HepG2 (cell line): ENCODE results near the gene NXT2. TPM values are rescaled to one million over a fixed set of nuclear protein-coding genes. Genes with fewer than 3 reads are reported as not detected.

Source experiments
- ATAC-seq: fragments of 200-7000 bp; cut with Tn5 transposase; 3 replicates; pipeline ENCODE4 v1.9.1; 2020; ENCODE audit warnings: mild to moderate bottlenecking, moderate library complexity
- BruUV-seq: library from RNA; stranded (reverse); fragments of 400-500 nt; replicated peaks from 2 replicates; lab custom pipeline; 2021; lab: Mats Ljungman, UMichigan
- CTCF ChIA-PET: fragments of 300-600 bp; formaldehyde crosslinking; extraction: SDS; loops from one replicate; lab custom pipeline; 2021; ENCODE audit warnings: low total read pairs, inconsistent platforms, low intra/inter-chr PET ratio; lab: Yijun Ruan, JAX
- POLR2A ChIA-PET: fragments of 350-600 bp; sonication (Branson Sonifier 250); formaldehyde crosslinking; loops from one replicate; lab custom pipeline; 2020; ENCODE audit warnings: antibody characterized with exemption, inconsistent platforms; lab: Yijun Ruan, JAX
- DNase-seq: peaks from one replicate; pipeline ENCODE4 v3.0.0-alpha.2; 2015; ENCODE audit warnings: low spot score
- FAIRE-seq: peaks from 3 replicates; lab custom pipeline; 2011; peaks lifted over from hg19 to GRCh38; lab: Jason Lieb, UNC
- H2AFZ ChIP-seq: one replicate; pipeline ENCODE4 v1.6.1; 2011; ENCODE audit warnings: low read length, inconsistent platforms
- H3K27ac ChIP-seq: fragments of 300-600 bp; 3 replicates; pipeline ENCODE4 v1.8.0; 2011; ENCODE audit warnings: mixed run types, mild to moderate bottlenecking, mixed read lengths, low read length, inconsistent platforms; ENCODE audit not compliant: insufficient read depth; ENCODE audit errors: extremely low read length
- H3K27me3 ChIP-seq, 2 experiments: fragments of 200-600 bp in 1 of 2; 2 replicates in 1 of 2; 3 replicates in 1 of 2; pipeline versions ENCODE4 v1.6.0 to v1.8.0; 2011; ENCODE audit warnings: low read length in 2 of 2, mild to moderate bottlenecking in 2 of 2, moderate library complexity in 2 of 2, inconsistent platforms in 1 of 2; ENCODE audit not compliant: insufficient read depth in 2 of 2, control insufficient read depth in 1 of 2
- H3K36me3 ChIP-seq, 2 experiments: fragments of 200-600 bp in 1 of 2; replicated peaks in 1 of 2; 2 replicates in 1 of 2; 3 replicates in 1 of 2; pipeline versions ENCODE4 v1.5.1 to v1.8.0; 2011; ENCODE audit warnings: low read length in 2 of 2, inconsistent platforms in 1 of 2; ENCODE audit not compliant: insufficient read depth in 2 of 2, control insufficient read depth in 1 of 2
- H3K4me1 ChIP-seq: 2 replicates; pipeline ENCODE4 v1.5.1; 2012; ENCODE audit warnings: low read length, inconsistent platforms; ENCODE audit not compliant: insufficient read depth
- H3K4me2 ChIP-seq: 2 replicates; pipeline ENCODE4 v1.6.0; 2011; ENCODE audit warnings: low read depth, low read length, inconsistent platforms
- H3K4me3 ChIP-seq, 3 experiments: fragments of 200-600 bp in 1 of 3; sonication (generic), shearing (Covaris generic) in 1 of 3; replicated peaks in 1 of 3; 2 replicates each; pipeline ENCODE4 v1.5.1; 2011 to 2016; ENCODE audit warnings: low read length in 3 of 3, inconsistent platforms in 2 of 3, low read depth in 2 of 3, mild to moderate bottlenecking in 2 of 3, control low read depth in 1 of 3, mixed read lengths in 1 of 3; ENCODE audit not compliant: insufficient read depth in 1 of 3
- H3K79me2 ChIP-seq: one replicate; pipeline ENCODE4 v1.6.1; 2011; ENCODE audit warnings: low read length, inconsistent platforms; ENCODE audit not compliant: insufficient read depth
- H3K9ac ChIP-seq: 2 replicates; pipeline ENCODE4 v1.6.0; 2011; ENCODE audit warnings: mild to moderate bottlenecking, low read depth, low read length, inconsistent platforms; ENCODE audit not compliant: insufficient read depth
- H3K9me3 ChIP-seq: 2 replicates; pipeline ENCODE4 v1.5.1; 2012; ENCODE audit warnings: mild to moderate bottlenecking, low read length
- H4K20me1 ChIP-seq: 2 replicates; pipeline ENCODE4 v1.6.0; 2011; ENCODE audit warnings: inconsistent platforms, mild to moderate bottlenecking, low read length, moderate library complexity; ENCODE audit not compliant: insufficient read depth
- HCFC1 ChIP-seq: fragments of 150-350 bp; IDR thresholded peaks from 2 replicates; pipeline ENCODE4 v1.6.1; 2014; ENCODE audit warnings: low read depth, low read length
- HNRNPK ChIP-seq: fragments of 200-400 bp; formaldehyde crosslinking; IDR thresholded peaks from 2 replicates; pipeline ENCODE4 v1.6.1; 2018; ENCODE audit warnings: low read length, low read depth, moderate library complexity, mild to moderate bottlenecking; ENCODE audit not compliant: poor library complexity, severe bottlenecking
- MED8 ChIP-seq: sonication (generic); formaldehyde crosslinking; IDR thresholded peaks from 2 replicates; pipeline ENCODE4 v1.8.1; 2023; ENCODE audit warnings: mild to moderate bottlenecking, missing genetic modification reagents; ENCODE audit not compliant: insufficient replicate concordance
- MTA1 ChIP-seq: sonication (generic); formaldehyde crosslinking; IDR thresholded peaks from 2 replicates; pipeline ENCODE4 v1.4.0; 2020; ENCODE audit warnings: missing genetic modification reagents, mild to moderate bottlenecking, borderline replicate concordance
- MYC ChIP-seq: sonication (generic); formaldehyde crosslinking; IDR thresholded peaks from 2 replicates; pipeline ENCODE4 v1.9.0; 2021; ENCODE audit warnings: missing genetic modification reagents, borderline replicate concordance
- NFIB ChIP-seq: sonication (generic); formaldehyde crosslinking; IDR thresholded peaks from 2 replicates; pipeline ENCODE4 v1.9.0; 2021; ENCODE audit warnings: missing genetic modification reagents, mild to moderate bottlenecking, borderline replicate concordance
- NFRKB ChIP-seq: fragments of 450-650 bp; IDR thresholded peaks from 2 replicates; pipeline ENCODE4 v1.6.1; 2017
- NR2C2 ChIP-seq: sonication (generic); formaldehyde crosslinking; IDR thresholded peaks from 2 replicates; pipeline ENCODE4 v1.4.0; 2020; ENCODE audit warnings: missing genetic modification reagents, mild to moderate bottlenecking, moderate library complexity, borderline replicate concordance
- PLRG1 ChIP-seq: fragments of 450-650 bp; conservative IDR thresholded peaks from 2 replicates; pipeline ENCODE4 v1.6.1; 2016
- RELA ChIP-seq: sonication (generic); formaldehyde crosslinking; IDR thresholded peaks from 2 replicates; pipeline ENCODE4 v1.4.0; 2020; ENCODE audit warnings: missing genetic modification reagents
- REPIN1 ChIP-seq: sonication (generic); formaldehyde crosslinking; IDR thresholded peaks from 2 replicates; pipeline ENCODE4 v1.8.0; 2022; ENCODE audit warnings: missing genetic modification reagents, low read depth, mild to moderate bottlenecking, borderline replicate concordance
- RORA ChIP-seq: sonication (generic); formaldehyde crosslinking; IDR thresholded peaks from 2 replicates; pipeline ENCODE4 v1.5.0; 2020; ENCODE audit warnings: mild to moderate bottlenecking, missing genetic modification reagents, moderate library complexity
- SIN3B ChIP-seq: fragments of 150-350 bp; IDR thresholded peaks from 2 replicates; pipeline ENCODE4 v1.6.1; 2014; ENCODE audit warnings: low read length
- TOE1 ChIP-seq: sonication (generic); formaldehyde crosslinking; IDR thresholded peaks from 2 replicates; pipeline ENCODE4 v1.4.0; 2020; ENCODE audit warnings: mild to moderate bottlenecking, missing genetic modification reagents
- ZNF317 ChIP-seq: sonication (generic); formaldehyde crosslinking; IDR thresholded peaks from 2 replicates; pipeline ENCODE4 v1.5.0; 2020; ENCODE audit warnings: mild to moderate bottlenecking, missing genetic modification reagents
- ZNF816 ChIP-seq: sonication (generic); formaldehyde crosslinking; IDR thresholded peaks from 2 replicates; pipeline ENCODE4 v1.8.0; 2022; ENCODE audit warnings: missing genetic modification reagents, mild to moderate bottlenecking, borderline replicate concordance
- WGBS: methylation state at CpG from one replicate; pipeline ENCODE4 v1.1.6; 2017; ENCODE audit warnings: low lambda C conversion rate; 5-methylcytosine and 5-hydroxymethylcytosine counted together
- in situ Hi-C: cut with HindIII; loops from 2 replicates; pipeline ENCODE4 v1.10.0; 2017; ENCODE audit warnings: low pct_unique_long_range_greater_than_20kb; ENCODE audit not compliant: extremely low pct_ligation_motif_present
- intact Hi-C: fragments of 100-400 bp; cut with micrococcal nuclease; formaldehyde crosslinking; loops from one replicate; pipeline ENCODE4 v1.10.0; 2022; ENCODE audit not compliant: unreplicated experiment
- polyA plus RNA-seq, 8 experiments: library from polyadenylated mRNA; depleted of rRNA in 3 of 8; stranded (reverse) in 7 of 8; unstranded in 1 of 8; fragments of >200 nt; fragmentation: Illumina TruSeq in 4 of 8; extraction: Trizol in 4 of 8; gene quantifications; 2 replicates each; pipeline versions ENCODE4 v1.2.1 to v1.2.3, GENCODE V29; 2011 to 2016; ENCODE audit warnings: low read depth in 4 of 8, missing spikeins in 1 of 8, mixed read lengths in 1 of 8; ENCODE audit not compliant: insufficient read depth in 1 of 8
- total RNA-seq, 5 experiments: library from RNA; depleted of rRNA; stranded (reverse); fragments of >200 nt; fragmentation: Illumina TruSeq; extraction: Trizol; gene quantifications; 2 replicates each; pipeline ENCODE4 v1.2.3, GENCODE V29; 2016; ENCODE audit warnings: low read depth in 1 of 5
- TF ChIP-seq, protein P1 (sequence below): sonication (generic); formaldehyde crosslinking; conservative IDR thresholded peaks from 2 replicates; pipeline ENCODE4 v1.4.0; 2020; ENCODE audit warnings: missing genetic modification reagents
- TF ChIP-seq, protein P2 (sequence below): sonication (generic); formaldehyde crosslinking; IDR thresholded peaks from 2 replicates; pipeline ENCODE4 v1.4.0; 2020; ENCODE audit warnings: low read depth, mild to moderate bottlenecking, missing genetic modification reagents

The NXT2 gene
- total and polyA plus RNA-seq, 2 of the 13 experiments (the other 11 are each of a cell fraction or from before 2014, with no cell fraction given): 9.5 to 14.9 TPM

DNA sequence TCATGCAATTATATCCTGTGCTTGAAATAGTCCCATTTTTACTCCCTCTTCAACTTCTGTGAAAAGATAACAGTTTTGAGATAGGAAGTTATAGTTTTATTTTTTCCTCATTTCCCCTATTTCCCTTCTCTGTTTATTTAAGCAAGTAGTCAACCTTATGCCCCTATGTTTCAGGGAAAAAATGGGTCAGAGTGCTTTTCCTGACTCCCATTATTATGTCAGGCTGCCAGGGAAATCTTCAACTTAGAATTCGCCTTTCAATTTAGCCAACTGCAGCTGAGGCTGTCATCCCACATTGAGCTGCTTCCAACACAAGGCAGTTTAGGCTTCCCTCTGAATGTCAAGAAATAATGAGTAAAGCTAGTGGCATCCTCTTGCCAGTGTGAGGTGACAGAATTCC lies 42.3 kb downstream of the NXT2 start:
- Histone ChIP-seq H3K27me3 (no peaks in the 10 kb centered on the region), H3K4me1 (no peaks in the 10 kb centered on the region), H3K79me2 (no peaks in the 10 kb centered on the region), H3K4me2 (no peak overlapping the region), H3K27ac (no peak overlapping the region), H3K9ac (no peak overlapping the region), H3K9me3 (no peaks in the 10 kb centered on the region), H3K36me3 (no peaks in the 10 kb centered on the region), H4K20me1 (no peaks in the 10 kb centered on the region), H2AFZ (no peak overlapping the region), H3K4me3 (no peak overlapping the region)
- ATAC-seq: no peak
- POLR2A ChIA-PET: no interaction called here
- no peak for DNase-seq
- CTCF ChIA-PET: no interaction called here
- WGBS: 0% methylated on average over 1 of the region's 1 CpG
- TF ChIP-seq MED8 (CRISPR knock-in tag) (no peak), SIN3B (no peak), HNRNPK (no peak), ZNF816 (CRISPR knock-in tag) (no peak), REPIN1 (CRISPR knock-in tag) (no peak), RORA (CRISPR knock-in tag) (no peak), RELA (CRISPR knock-in tag) (no peak), PLRG1 (no peak), TOE1 (CRISPR knock-in tag) (no peak), MYC (no peak), NFRKB (no peak), ZNF317 (CRISPR knock-in tag) (no peak), NFIB (CRISPR knock-in tag) (no peak), MTA1 (CRISPR knock-in tag) (no peak), HCFC1 (no peak), NR2C2 (CRISPR knock-in tag) (no peak)
- TF ChIP-seq, protein P1, sequence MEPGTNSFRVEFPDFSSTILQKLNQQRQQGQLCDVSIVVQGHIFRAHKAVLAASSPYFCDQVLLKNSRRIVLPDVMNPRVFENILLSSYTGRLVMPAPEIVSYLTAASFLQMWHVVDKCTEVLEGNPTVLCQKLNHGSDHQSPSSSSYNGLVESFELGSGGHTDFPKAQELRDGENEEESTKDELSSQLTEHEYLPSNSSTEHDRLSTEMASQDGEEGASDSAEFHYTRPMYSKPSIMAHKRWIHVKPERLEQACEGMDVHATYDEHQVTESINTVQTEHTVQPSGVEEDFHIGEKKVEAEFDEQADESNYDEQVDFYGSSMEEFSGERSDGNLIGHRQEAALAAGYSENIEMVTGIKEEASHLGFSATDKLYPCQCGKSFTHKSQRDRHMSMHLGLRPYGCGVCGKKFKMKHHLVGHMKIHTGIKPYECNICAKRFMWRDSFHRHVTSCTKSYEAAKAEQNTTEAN: no peak
- TF ChIP-seq, protein P2, sequence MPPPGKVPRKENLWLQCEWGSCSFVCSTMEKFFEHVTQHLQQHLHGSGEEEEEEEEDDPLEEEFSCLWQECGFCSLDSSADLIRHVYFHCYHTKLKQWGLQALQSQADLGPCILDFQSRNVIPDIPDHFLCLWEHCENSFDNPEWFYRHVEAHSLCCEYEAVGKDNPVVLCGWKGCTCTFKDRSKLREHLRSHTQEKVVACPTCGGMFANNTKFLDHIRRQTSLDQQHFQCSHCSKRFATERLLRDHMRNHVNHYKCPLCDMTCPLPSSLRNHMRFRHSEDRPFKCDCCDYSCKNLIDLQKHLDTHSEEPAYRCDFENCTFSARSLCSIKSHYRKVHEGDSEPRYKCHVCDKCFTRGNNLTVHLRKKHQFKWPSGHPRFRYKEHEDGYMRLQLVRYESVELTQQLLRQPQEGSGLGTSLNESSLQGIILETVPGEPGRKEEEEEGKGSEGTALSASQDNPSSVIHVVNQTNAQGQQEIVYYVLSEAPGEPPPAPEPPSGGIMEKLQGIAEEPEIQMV (CRISPR knock-in tag): no peak
- in situ Hi-C loops: no loop called here
- intact Hi-C loops: no loop called here
- BruUV-seq: no TSS peak
- no peak for FAIRE-seq
